Astrocyte (in vitro differentiated cells and primary cell): Measurements from ENCODE around the gene CELF2. TPM values are rescaled to one million over a fixed set of nuclear protein-coding genes. Genes with fewer than 3 reads are reported as not detected.
A peak's percentile ranks its signal among the peaks of the same experiment; 100 is the strongest.

Experiments
- DNase-seq: peaks from one replicate; pipeline ENCODE4 v3.0.0-alpha.2; 2010; ENCODE audit warnings: low read depth
- FAIRE-seq: peaks from 2 replicates; lab custom pipeline; 2011; peaks lifted over from hg19 to GRCh38; lab: Jason Lieb, UNC
- H2AFZ ChIP-seq: 2 replicates; pipeline ENCODE4 v1.6.0; 2012; ENCODE audit warnings: low read depth, low read length, inconsistent platforms
- H3K27ac ChIP-seq: 2 replicates; pipeline ENCODE4 v1.5.1; 2011; ENCODE audit warnings: low read depth, low read length, inconsistent platforms
- H3K27me3 ChIP-seq: 2 replicates; pipeline ENCODE4 v1.6.0; 2011; ENCODE audit warnings: low read length, inconsistent platforms; ENCODE audit not compliant: insufficient read depth
- H3K36me3 ChIP-seq: 2 replicates; pipeline ENCODE4 v1.5.1; 2011; ENCODE audit warnings: low read length, inconsistent platforms; ENCODE audit not compliant: insufficient read depth
- H3K4me1 ChIP-seq: 2 replicates; pipeline ENCODE4 v1.5.1; 2011; ENCODE audit warnings: low read length, inconsistent platforms; ENCODE audit not compliant: insufficient read depth
- H3K4me2 ChIP-seq: 2 replicates; pipeline ENCODE4 v1.6.0; 2012; ENCODE audit warnings: low read length, inconsistent platforms
- H3K4me3 ChIP-seq: 2 replicates; pipeline ENCODE4 v1.5.1; 2011; ENCODE audit warnings: low read depth, mild to moderate bottlenecking, low read length, inconsistent platforms; ENCODE audit not compliant: insufficient read depth
- H3K79me2 ChIP-seq: 2 replicates; pipeline ENCODE4 v1.6.0; 2012; ENCODE audit warnings: mild to moderate bottlenecking, low read length, inconsistent platforms; ENCODE audit not compliant: insufficient read depth
- H3K9ac ChIP-seq: 2 replicates; pipeline ENCODE4 v1.6.0; 2012; ENCODE audit warnings: mild to moderate bottlenecking, low read length, inconsistent platforms
- H3K9me3 ChIP-seq: 2 replicates; pipeline ENCODE4 v1.5.1; 2012; ENCODE audit warnings: low read depth, mild to moderate bottlenecking, low read length, inconsistent platforms; ENCODE audit not compliant: insufficient read depth
- H4K20me1 ChIP-seq: 2 replicates; pipeline ENCODE4 v1.6.0; 2012; ENCODE audit warnings: low read length, inconsistent platforms; ENCODE audit not compliant: insufficient read depth
- H3K27ac Mint-ChIP-seq: one replicate; pipeline ENCODE4 v1.8.0; 2021; ENCODE audit warnings: mild to moderate bottlenecking, mixed read lengths; ENCODE audit not compliant: unreplicated experiment
- H3K27me3 Mint-ChIP-seq: one replicate; pipeline ENCODE4 v1.8.0; 2021; ENCODE audit warnings: low read depth, mixed read lengths; ENCODE audit not compliant: unreplicated experiment
- H3K36me3 Mint-ChIP-seq: one replicate; pipeline ENCODE4 v1.8.0; 2021; ENCODE audit warnings: low read depth, mixed read lengths; ENCODE audit not compliant: unreplicated experiment
- H3K4me1 Mint-ChIP-seq: one replicate; pipeline ENCODE4 v1.8.0; 2021; ENCODE audit warnings: low read depth, mixed read lengths; ENCODE audit not compliant: unreplicated experiment
- H3K4me3 Mint-ChIP-seq: one replicate; pipeline ENCODE4 v1.8.0; 2021; ENCODE audit warnings: mild to moderate bottlenecking, moderate library complexity, mixed read lengths; ENCODE audit not compliant: unreplicated experiment
- H3K9me3 Mint-ChIP-seq: one replicate; pipeline ENCODE4 v1.8.0; 2021; ENCODE audit warnings: mild to moderate bottlenecking, mixed read lengths; ENCODE audit not compliant: unreplicated experiment
- CTCF ChIP-seq: IDR thresholded peaks from 2 replicates; pipeline ENCODE4 v1.5.1; 2011; ENCODE audit warnings: low read depth, mild to moderate bottlenecking, inconsistent platforms, low read length, moderate library complexity; ENCODE audit not compliant: insufficient read depth
- EZH2 ChIP-seq: IDR thresholded peaks from 2 replicates; pipeline ENCODE4 v1.6.1; 2012; ENCODE audit warnings: mild to moderate bottlenecking, low read length, inconsistent platforms; ENCODE audit not compliant: insufficient read depth
- total RNA-seq: library from RNA; stranded (reverse); gene quantifications from 2 replicates; pipeline ENCODE4 v1.2.1, GENCODE V29; 2021

Gene CELF2
- total RNA-seq, 1 donor from 2014 or later, result 76.1 TPM

GRCh38 chr10:11204351-11204942 is 186.8 kb downstream of the CELF2 start:
- DNase-seq (no peak), FAIRE-seq (no peak)
- H3K4me1 Mint-ChIP-seq, result no peaks in the 10 kb centered on the region
- Histone ChIP-seq H3K4me2 (peak overlapping the region; percentile 75), H3K27me3 (no peaks in the 10 kb centered on the region), H3K36me3 (no peaks in the 10 kb centered on the region), H2AFZ (no peak overlapping the region), H3K27ac (no peak overlapping the region), H3K9me3 (no peaks in the 10 kb centered on the region), H4K20me1 (no peaks in the 10 kb centered on the region), H3K4me1 (no peaks in the 10 kb centered on the region), H3K4me3 (peak overlapping the region; percentile 42), H3K79me2 (no peaks in the 10 kb centered on the region), H3K9ac (no peak overlapping the region)
- TF ChIP-seq EZH2, result no peak
- no peak for TF ChIP-seq CTCF
- no peak overlapping the region for H3K4me3 Mint-ChIP-seq
- no peaks in the 10 kb centered on the region for H3K27me3 Mint-ChIP-seq
- peaks cover 11% of the 10 kb centered on the region for H3K36me3 Mint-ChIP-seq
- H3K27ac Mint-ChIP-seq, result no peak overlapping the region
- H3K9me3 Mint-ChIP-seq, result peaks cover 2% of the 10 kb centered on the region

DNA sequence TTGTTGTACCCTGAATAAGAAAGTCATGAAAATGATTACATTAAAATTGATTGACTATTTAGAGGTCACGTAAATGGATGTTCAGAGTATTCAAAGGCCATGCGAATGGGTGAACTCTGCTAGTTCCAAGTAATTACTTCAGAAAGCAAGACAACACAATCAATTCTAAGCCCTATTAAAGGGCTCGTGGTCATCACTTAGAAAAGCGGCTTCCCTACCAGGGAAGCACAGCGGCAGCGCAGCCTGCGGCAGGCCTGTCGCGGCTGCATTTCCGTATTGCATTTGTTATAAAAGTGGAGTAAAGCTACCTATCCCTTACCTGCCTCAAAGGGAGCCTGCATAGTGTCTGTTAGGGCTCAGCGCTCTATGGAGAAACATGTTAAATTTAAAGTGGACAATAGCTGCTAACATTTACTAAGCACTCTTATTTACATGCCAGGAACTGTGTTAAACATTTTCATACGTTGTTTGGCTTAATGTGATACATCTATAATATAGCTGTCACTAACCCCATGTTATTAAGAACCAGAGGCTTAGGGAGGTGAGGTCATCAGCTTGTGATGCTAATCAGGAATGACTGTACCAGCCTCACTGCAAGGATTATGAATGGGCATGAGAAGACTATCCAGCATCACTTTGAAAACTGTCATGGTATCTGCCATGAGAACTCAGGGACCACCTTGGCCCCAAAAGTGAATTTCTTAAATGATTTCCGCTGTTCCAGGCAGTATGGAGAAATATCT is 187.5 kb downstream of the CELF2 start:
- peaks cover 11% of the 10 kb centered on the region for H3K36me3 Mint-ChIP-seq
- DNase-seq, result no peak
- Histone ChIP-seq H3K36me3 (no peaks in the 10 kb centered on the region), H2AFZ (no peak overlapping the region), H3K4me2 (peak overlapping the region; percentile 75), H3K79me2 (no peaks in the 10 kb centered on the region), H3K9ac (no peak overlapping the region), H3K4me3 (no peak overlapping the region), H3K27me3 (no peaks in the 10 kb centered on the region), H4K20me1 (no peaks in the 10 kb centered on the region), H3K9me3 (no peaks in the 10 kb centered on the region), H3K27ac (no peak overlapping the region), H3K4me1 (no peaks in the 10 kb centered on the region)
- H3K4me3 Mint-ChIP-seq, result no peak overlapping the region
- FAIRE-seq, result no peak
- no peak for TF ChIP-seq EZH2
- TF ChIP-seq CTCF, result no peak
- no peaks in the 10 kb centered on the region for H3K27me3 Mint-ChIP-seq
- peaks cover 2% of the 10 kb centered on the region for H3K4me1 Mint-ChIP-seq
- peaks cover 2% of the 10 kb centered on the region for H3K9me3 Mint-ChIP-seq
- H3K27ac Mint-ChIP-seq, result no peak overlapping the region
